WTC11 (cell line): ENCODE results near the gene FMOD. TPM values are rescaled to one million over a fixed set of nuclear protein-coding genes. Genes with fewer than 3 reads are reported as not detected.
"Not testable (repeated sequence)": the region's sequence is repeated elsewhere in the genome, so short reads cannot be mapped to it uniquely, and the experiment has no call there.

Source experiments
- ATAC-seq: fragments of 200-7000 bp; cut with Tn5 transposase; 2 replicates; pipeline ENCODE4 v1.10.0; 2021; ENCODE audit warnings: mild to moderate bottlenecking, moderate library complexity
- CTCF ChIA-PET: fragments of 300-600 bp; sonication (Branson Sonifier 250); formaldehyde crosslinking; loops from one replicate; lab custom pipeline; 2021; ENCODE audit warnings: antibody characterized with exemption; lab: Charles Lee
- POLR2A ChIA-PET: fragments of 350-600 bp; sonication (Branson Sonifier 250); formaldehyde crosslinking; loops from one replicate; lab custom pipeline; 2021; ENCODE audit warnings: antibody characterized with exemption; lab: Charles Lee
- DNase-seq: peaks from one replicate; pipeline ENCODE4 v3.0.0; 2021; ENCODE audit warnings: low spot score
- H3K27ac Mint-ChIP-seq: 2 replicates; pipeline ENCODE4 v1.8.0; 2021; ENCODE audit warnings: mixed read lengths
- H3K27me3 Mint-ChIP-seq: 2 replicates; pipeline ENCODE4 v1.8.0; 2021; ENCODE audit warnings: low read depth, mild to moderate bottlenecking, moderate library complexity, mixed read lengths
- H3K36me3 Mint-ChIP-seq: 2 replicates; pipeline ENCODE4 v1.8.0; 2021; ENCODE audit warnings: mixed read lengths
- H3K4me1 Mint-ChIP-seq: 2 replicates; pipeline ENCODE4 v1.8.0; 2022; ENCODE audit warnings: mixed read lengths
- H3K4me3 Mint-ChIP-seq: 2 replicates; pipeline ENCODE4 v1.8.0; 2021; ENCODE audit warnings: mild to moderate bottlenecking, moderate library complexity, mixed read lengths
- H3K9me3 Mint-ChIP-seq: 2 replicates; pipeline ENCODE4 v1.8.0; 2021; ENCODE audit warnings: mixed read lengths
- CREM ChIP-seq: sonication (generic); formaldehyde crosslinking; IDR thresholded peaks from 2 replicates; pipeline ENCODE4 v1.8.1; 2022; ENCODE audit warnings: mild to moderate bottlenecking, missing genetic modification reagents, moderate library complexity
- FOXK1 ChIP-seq: sonication (generic); formaldehyde crosslinking; IDR thresholded peaks from 2 replicates; pipeline ENCODE4 v1.8.0; 2022; ENCODE audit warnings: mild to moderate bottlenecking, moderate library complexity, missing genetic modification reagents
- GABPB1 ChIP-seq: sonication (generic); formaldehyde crosslinking; IDR thresholded peaks from 2 replicates; pipeline ENCODE4 v1.8.1; 2023; ENCODE audit warnings: mild to moderate bottlenecking, missing genetic modification reagents
- NFE2L1 ChIP-seq: sonication (generic); formaldehyde crosslinking; IDR thresholded peaks from 2 replicates; pipeline ENCODE4 v1.8.1; 2023; ENCODE audit warnings: missing genetic modification reagents
- RELA ChIP-seq: sonication (generic); formaldehyde crosslinking; IDR thresholded peaks from 2 replicates; pipeline ENCODE4 v1.8.1; 2022; ENCODE audit warnings: missing genetic modification reagents, mild to moderate bottlenecking, borderline replicate concordance
- TEAD4 ChIP-seq: sonication (generic); formaldehyde crosslinking; IDR thresholded peaks from 2 replicates; pipeline ENCODE4 v1.8.0; 2022; ENCODE audit warnings: mild to moderate bottlenecking, missing genetic modification reagents
- ZNF423 ChIP-seq: fragments of 250-450 bp; sonication (Bioruptor Pico); IDR thresholded peaks from 2 replicates; pipeline ENCODE4 v2.1.2; 2022; ENCODE audit warnings: mild to moderate bottlenecking, moderate library complexity
- ZNF671 ChIP-seq: fragments of 250-450 bp; sonication (Bioruptor Pico); IDR thresholded peaks from 2 replicates; pipeline ENCODE4 v1.8.0; 2021; ENCODE audit warnings: mild to moderate bottlenecking
- total RNA-seq: library from RNA; stranded (reverse); gene quantifications from 3 replicates; pipeline ENCODE4 v1.2.3, GENCODE V29; 2021
- TF ChIP-seq, protein P1 (sequence below): sonication (generic); formaldehyde crosslinking; IDR thresholded peaks from 2 replicates; pipeline ENCODE4 v1.8.0; 2022; ENCODE audit warnings: mild to moderate bottlenecking, missing genetic modification reagents
- TF ChIP-seq, protein P2 (sequence below): sonication (generic); formaldehyde crosslinking; IDR thresholded peaks from 2 replicates; pipeline ENCODE4 v1.8.1; 2022; ENCODE audit warnings: missing genetic modification reagents, borderline replicate concordance
- TF ChIP-seq, protein P3 (sequence below): sonication (generic); formaldehyde crosslinking; IDR thresholded peaks from 2 replicates; pipeline ENCODE4 v1.8.1; 2023; ENCODE audit warnings: mild to moderate bottlenecking, missing genetic modification reagents
- TF ChIP-seq, protein P4 (sequence below): sonication (generic); formaldehyde crosslinking; IDR thresholded peaks from 2 replicates; pipeline ENCODE4 v1.8.0; 2022; ENCODE audit warnings: mild to moderate bottlenecking, missing genetic modification reagents
- TF ChIP-seq, protein P5 (sequence below): sonication (generic); formaldehyde crosslinking; IDR thresholded peaks from 2 replicates; pipeline ENCODE4 v1.8.1; 2023; ENCODE audit warnings: mild to moderate bottlenecking, missing genetic modification reagents
- TF ChIP-seq, protein P6 (sequence below): fragments of 250-450 bp; sonication (Bioruptor Pico); IDR thresholded peaks from 2 replicates; pipeline ENCODE4 v1.9.0; 2021; ENCODE audit warnings: mild to moderate bottlenecking

The FMOD gene
- total RNA-seq, 1 experiment from 2014 or later = 0.79 TPM

DNA sequence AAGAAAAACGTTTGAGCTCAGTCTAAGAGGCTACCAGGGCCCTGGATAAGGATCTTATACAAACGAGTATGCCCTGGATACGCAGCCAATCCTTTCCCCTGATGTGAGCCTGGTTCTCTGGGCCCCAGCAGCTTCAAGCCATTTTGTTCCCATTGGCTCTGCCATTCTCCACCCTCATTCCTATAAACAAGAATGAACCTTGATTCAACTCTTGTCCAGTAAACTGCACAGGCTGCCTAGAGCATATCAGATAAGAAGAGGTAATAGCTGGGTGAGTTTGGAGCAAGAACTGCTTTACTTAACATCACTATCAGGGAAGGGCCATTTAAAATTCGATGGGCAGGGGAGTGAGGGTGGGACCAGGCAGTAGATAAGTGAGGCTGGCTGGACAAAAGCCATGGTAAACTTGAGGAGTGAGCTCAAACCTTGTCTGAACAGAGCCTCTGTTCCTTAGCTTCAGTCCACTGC, 34.3 kb downstream of the FMOD start:
- no peaks in the 10 kb centered on the region for H3K36me3 Mint-ChIP-seq
- H3K27me3 Mint-ChIP-seq = peaks cover 92% of the 10 kb centered on the region
- H3K4me3 Mint-ChIP-seq = no peak overlapping the region
- no peak overlapping the region for H3K27ac Mint-ChIP-seq
- DNase-seq = no peak
- ChIA-PET POLR2A (interaction anchor here (1.7 to 2.0 kb wide), 2 partner anchors 10 to 11 kb away, joined by 5 to 7 read pairs; no protein-coding TSS in a partner anchor), CTCF (interaction anchor here (0.8 to 2.6 kb wide), 5 partner anchors 8 to 49 kb away, joined by 3 to 16 read pairs (median 4); no protein-coding TSS in a partner anchor)
- no peak for TF ChIP-seq RELA (CRISPR knock-in tag)
- TF ChIP-seq CREM (CRISPR knock-in tag) = no peak
- TF ChIP-seq TEAD4 (CRISPR knock-in tag) = no peak
- no peak for TF ChIP-seq GABPB1 (CRISPR knock-in tag)
- TF ChIP-seq, protein P1, sequence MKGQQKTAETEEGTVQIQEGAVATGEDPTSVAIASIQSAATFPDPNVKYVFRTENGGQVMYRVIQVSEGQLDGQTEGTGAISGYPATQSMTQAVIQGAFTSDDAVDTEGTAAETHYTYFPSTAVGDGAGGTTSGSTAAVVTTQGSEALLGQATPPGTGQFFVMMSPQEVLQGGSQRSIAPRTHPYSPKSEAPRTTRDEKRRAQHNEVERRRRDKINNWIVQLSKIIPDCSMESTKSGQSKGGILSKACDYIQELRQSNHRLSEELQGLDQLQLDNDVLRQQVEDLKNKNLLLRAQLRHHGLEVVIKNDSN (CRISPR knock-in tag) = no peak
- no peak for TF ChIP-seq ZNF671
- TF ChIP-seq ZNF423 (CRISPR knock-in tag) = no peak
- TF ChIP-seq NFE2L1 (CRISPR knock-in tag) = no peak
- TF ChIP-seq, protein P2, sequence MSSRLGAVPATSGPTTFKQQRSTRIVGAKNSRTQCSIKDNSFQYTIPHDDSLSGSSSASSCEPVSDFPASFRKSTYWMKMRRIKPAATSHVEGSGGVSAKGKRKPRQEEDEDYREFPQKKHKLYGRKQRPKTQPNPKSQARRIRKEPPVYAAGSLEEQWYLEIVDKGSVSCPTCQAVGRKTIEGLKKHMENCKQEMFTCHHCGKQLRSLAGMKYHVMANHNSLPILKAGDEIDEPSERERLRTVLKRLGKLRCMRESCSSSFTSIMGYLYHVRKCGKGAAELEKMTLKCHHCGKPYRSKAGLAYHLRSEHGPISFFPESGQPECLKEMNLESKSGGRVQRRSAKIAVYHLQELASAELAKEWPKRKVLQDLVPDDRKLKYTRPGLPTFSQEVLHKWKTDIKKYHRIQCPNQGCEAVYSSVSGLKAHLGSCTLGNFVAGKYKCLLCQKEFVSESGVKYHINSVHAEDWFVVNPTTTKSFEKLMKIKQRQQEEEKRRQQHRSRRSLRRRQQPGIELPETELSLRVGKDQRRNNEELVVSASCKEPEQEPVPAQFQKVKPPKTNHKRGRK (CRISPR knock-in tag) = no peak
- TF ChIP-seq, protein P3, sequence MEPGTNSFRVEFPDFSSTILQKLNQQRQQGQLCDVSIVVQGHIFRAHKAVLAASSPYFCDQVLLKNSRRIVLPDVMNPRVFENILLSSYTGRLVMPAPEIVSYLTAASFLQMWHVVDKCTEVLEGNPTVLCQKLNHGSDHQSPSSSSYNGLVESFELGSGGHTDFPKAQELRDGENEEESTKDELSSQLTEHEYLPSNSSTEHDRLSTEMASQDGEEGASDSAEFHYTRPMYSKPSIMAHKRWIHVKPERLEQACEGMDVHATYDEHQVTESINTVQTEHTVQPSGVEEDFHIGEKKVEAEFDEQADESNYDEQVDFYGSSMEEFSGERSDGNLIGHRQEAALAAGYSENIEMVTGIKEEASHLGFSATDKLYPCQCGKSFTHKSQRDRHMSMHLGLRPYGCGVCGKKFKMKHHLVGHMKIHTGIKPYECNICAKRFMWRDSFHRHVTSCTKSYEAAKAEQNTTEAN (CRISPR knock-in tag) = no peak
- TF ChIP-seq, protein P4, sequence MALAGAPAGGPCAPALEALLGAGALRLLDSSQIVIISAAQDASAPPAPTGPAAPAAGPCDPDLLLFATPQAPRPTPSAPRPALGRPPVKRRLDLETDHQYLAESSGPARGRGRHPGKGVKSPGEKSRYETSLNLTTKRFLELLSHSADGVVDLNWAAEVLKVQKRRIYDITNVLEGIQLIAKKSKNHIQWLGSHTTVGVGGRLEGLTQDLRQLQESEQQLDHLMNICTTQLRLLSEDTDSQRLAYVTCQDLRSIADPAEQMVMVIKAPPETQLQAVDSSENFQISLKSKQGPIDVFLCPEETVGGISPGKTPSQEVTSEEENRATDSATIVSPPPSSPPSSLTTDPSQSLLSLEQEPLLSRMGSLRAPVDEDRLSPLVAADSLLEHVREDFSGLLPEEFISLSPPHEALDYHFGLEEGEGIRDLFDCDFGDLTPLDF (CRISPR knock-in tag) = no peak
- ATAC-seq = no peak
- no peaks in the 10 kb centered on the region for H3K9me3 Mint-ChIP-seq
- peaks cover 22% of the 10 kb centered on the region for H3K4me1 Mint-ChIP-seq

DNA sequence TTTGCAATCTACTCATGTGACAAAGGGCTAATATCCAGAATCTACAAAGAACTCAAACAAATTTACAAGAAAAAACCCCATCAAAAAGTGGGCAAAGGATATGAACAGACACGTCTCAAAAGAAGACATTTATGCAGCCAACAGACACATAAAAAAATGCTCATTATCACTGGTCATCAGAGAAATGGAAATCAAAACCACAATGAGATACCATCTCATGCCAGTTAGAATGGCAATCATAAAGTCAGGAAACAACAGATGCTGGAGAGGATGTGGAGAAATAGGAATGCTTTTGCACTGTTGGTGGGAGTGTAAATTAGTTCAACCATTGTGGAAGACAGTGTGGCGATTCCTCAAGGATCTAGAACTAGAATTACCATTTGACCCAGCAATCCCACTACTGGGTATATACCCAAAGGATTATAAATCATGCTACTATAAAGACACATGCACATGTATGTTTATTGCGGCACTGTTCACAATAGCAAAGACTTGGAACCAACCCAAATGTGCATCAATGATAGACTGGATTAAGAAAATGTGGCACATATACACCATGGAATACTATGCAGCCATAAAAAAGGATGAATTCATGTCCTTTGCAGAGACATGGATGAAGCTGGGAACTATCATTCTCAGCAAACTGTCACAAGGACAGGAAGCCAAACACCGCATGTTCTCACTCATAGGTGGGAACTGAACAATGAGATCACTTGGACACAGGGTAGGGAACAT, 36.7 kb downstream of the FMOD start:
- H3K9me3 Mint-ChIP-seq, POLR2A ChIA-PET, H3K36me3 Mint-ChIP-seq, H3K27ac Mint-ChIP-seq, CTCF ChIA-PET, DNase-seq, ATAC-seq, H3K4me3 Mint-ChIP-seq: not testable (repeated sequence)
- H3K4me1 Mint-ChIP-seq = peaks cover 16% of the 10 kb centered on the region
- peaks cover 94% of the 10 kb centered on the region for H3K27me3 Mint-ChIP-seq

DNA sequence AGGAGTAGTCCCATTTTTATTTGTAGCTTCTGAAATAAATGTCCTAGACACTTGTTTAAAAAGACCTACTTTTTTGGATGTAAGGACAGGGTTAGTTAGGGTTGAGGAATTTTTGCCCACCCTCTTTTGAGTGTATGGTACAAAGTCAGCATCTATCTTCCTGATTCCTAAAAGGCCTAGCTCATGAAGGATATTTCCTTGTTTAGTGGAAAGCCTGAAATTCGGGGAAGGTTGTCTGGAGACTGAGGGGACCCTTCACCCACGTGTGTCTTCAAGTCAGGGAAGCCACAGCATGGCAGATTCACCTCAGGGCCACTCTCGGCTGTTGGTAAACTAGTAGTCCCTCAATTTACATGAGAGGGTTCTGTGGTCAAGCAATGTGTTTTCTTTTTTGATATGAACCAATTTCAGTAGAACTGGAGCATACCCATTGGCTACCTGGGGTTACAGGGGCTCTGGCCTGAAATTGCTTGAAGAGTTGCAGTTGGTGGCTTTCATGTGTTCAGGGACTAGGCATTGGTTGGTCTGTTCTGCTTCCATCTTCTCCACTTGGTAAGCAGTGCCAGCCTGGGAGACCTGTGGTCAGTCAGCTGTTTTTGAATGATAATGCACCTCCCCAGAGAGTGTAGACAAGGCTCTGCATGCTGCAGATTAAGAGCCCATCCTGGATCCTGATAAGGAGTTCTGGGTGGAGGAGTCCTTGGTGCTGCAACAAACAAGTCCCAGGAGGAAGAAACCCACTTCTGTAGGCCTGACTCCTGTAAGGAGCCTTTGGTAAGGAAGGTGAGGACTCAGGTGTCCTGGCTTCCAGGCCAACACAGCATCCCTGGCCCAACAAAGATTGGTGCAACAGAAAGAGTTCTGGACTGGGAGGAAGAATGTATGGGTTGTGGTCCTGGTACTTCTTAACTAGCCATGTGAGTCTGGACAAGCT, 39.3 kb downstream of the FMOD start:
- ChIA-PET POLR2A (interaction anchor here (0.7 kb wide), 1 partner anchor 318 kb away, joined by 3 read pairs; no protein-coding TSS in a partner anchor), CTCF (interaction anchor here (0.9 to 2.1 kb wide), 5 partner anchors 9 to 176 kb away, joined by 3 to 8 read pairs (median 3); no protein-coding TSS in a partner anchor)
- no peak for ATAC-seq
- no peak for DNase-seq
- Mint-ChIP-seq H3K36me3 (peaks cover 7% of the 10 kb centered on the region), H3K27ac (no peak overlapping the region), H3K4me3 (no peak overlapping the region), H3K9me3 (no peaks in the 10 kb centered on the region), H3K4me1 (peaks cover 35% of the 10 kb centered on the region), H3K27me3 (peaks cover 94% of the 10 kb centered on the region)
- TF ChIP-seq, protein P5, sequence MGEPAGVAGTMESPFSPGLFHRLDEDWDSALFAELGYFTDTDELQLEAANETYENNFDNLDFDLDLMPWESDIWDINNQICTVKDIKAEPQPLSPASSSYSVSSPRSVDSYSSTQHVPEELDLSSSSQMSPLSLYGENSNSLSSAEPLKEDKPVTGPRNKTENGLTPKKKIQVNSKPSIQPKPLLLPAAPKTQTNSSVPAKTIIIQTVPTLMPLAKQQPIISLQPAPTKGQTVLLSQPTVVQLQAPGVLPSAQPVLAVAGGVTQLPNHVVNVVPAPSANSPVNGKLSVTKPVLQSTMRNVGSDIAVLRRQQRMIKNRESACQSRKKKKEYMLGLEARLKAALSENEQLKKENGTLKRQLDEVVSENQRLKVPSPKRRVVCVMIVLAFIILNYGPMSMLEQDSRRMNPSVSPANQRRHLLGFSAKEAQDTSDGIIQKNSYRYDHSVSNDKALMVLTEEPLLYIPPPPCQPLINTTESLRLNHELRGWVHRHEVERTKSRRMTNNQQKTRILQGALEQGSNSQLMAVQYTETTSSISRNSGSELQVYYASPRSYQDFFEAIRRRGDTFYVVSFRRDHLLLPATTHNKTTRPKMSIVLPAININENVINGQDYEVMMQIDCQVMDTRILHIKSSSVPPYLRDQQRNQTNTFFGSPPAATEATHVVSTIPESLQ (CRISPR knock-in tag) = no peak
- TF ChIP-seq FOXK1 = no peak
- TF ChIP-seq, protein P6, sequence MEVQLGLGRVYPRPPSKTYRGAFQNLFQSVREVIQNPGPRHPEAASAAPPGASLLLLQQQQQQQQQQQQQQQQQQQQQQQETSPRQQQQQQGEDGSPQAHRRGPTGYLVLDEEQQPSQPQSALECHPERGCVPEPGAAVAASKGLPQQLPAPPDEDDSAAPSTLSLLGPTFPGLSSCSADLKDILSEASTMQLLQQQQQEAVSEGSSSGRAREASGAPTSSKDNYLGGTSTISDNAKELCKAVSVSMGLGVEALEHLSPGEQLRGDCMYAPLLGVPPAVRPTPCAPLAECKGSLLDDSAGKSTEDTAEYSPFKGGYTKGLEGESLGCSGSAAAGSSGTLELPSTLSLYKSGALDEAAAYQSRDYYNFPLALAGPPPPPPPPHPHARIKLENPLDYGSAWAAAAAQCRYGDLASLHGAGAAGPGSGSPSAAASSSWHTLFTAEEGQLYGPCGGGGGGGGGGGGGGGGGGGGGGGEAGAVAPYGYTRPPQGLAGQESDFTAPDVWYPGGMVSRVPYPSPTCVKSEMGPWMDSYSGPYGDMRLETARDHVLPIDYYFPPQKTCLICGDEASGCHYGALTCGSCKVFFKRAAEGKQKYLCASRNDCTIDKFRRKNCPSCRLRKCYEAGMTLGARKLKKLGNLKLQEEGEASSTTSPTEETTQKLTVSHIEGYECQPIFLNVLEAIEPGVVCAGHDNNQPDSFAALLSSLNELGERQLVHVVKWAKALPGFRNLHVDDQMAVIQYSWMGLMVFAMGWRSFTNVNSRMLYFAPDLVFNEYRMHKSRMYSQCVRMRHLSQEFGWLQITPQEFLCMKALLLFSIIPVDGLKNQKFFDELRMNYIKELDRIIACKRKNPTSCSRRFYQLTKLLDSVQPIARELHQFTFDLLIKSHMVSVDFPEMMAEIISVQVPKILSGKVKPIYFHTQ = no peak
